HG03135 (cell line): ENCODE results near the gene STARD13.

Experiments used
- ATAC-seq: cut with Tn5 transposase; IDR thresholded peaks from one replicate; pipeline ENCODE4 v1.9.1; 2021; ENCODE audit warnings: mild to moderate bottlenecking, moderate library complexity; ENCODE audit not compliant: unreplicated experiment

The STARD13 gene

GRCh38 chr13:33229446-33230177 lies 55.9 kb downstream of the STARD13 start:
- no peak for ATAC-seq

- no peak for ATAC-seq
These were observed 56.7 kb downstream of the STARD13 start for GRCh38 chr13:33228648-33229445.

- ATAC-seq = no peak
These were observed 57.5 kb downstream of the STARD13 start for GRCh38 chr13:33227927-33228647.

- ATAC-seq = no peak
These were observed 60.9 kb downstream of the STARD13 start for GRCh38 chr13:33224686-33225085.

- no peak for ATAC-seq
These were observed 61.4 kb downstream of the STARD13 start for GRCh38 chr13:33224191-33224590.

GRCh38 chr13:33219926-33220325 lies 65.6 kb downstream of the STARD13 start:
- no peak for ATAC-seq

GRCh38 chr13:33218426-33218825 lies 67.1 kb downstream of the STARD13 start:
- ATAC-seq = no peak

- no peak for ATAC-seq
These were observed 67.5 kb downstream of the STARD13 start for GRCh38 chr13:33218020-33218419.

GRCh38 chr13:33217256-33217655 lies 68.3 kb downstream of the STARD13 start:
- ATAC-seq = no peak

GRCh38 chr13:33213797-33214196 lies 71.8 kb downstream of the STARD13 start:
- no peak for ATAC-seq

GRCh38 chr13:33213024-33213768 lies 72.4 kb downstream of the STARD13 start:
- ATAC-seq = no peak

GRCh38 chr13:33212396-33212795 lies 73.2 kb downstream of the STARD13 start:
- ATAC-seq = no peak

- no peak for ATAC-seq
These were observed 75.5 kb downstream of the STARD13 start for GRCh38 chr13:33210090-33210489.

- ATAC-seq = no peak
These were observed 77.0 kb downstream of the STARD13 start for GRCh38 chr13:33208290-33209220.

- ATAC-seq = no peak
These were observed 78.0 kb downstream of the STARD13 start for GRCh38 chr13:33207615-33207961.

- no peak for ATAC-seq
These were observed 78.5 kb downstream of the STARD13 start for GRCh38 chr13:33206945-33207614.

- no peak for ATAC-seq
These were observed 79.1 kb downstream of the STARD13 start for GRCh38 chr13:33206425-33206824.

GRCh38 chr13:33205804-33206221 lies 79.7 kb downstream of the STARD13 start:
- peak; percentile 46 for ATAC-seq

- ATAC-seq = no peak
These were observed 80.3 kb downstream of the STARD13 start for GRCh38 chr13:33205224-33205623.
